ENCODE data around the gene IRX5.
A peak's percentile ranks its signal among the peaks of the same experiment; 100 is the strongest.

The IRX5 gene

GRCh38 chr16:54931120-54932014, 702 bp downstream of the IRX5 start:
- DNase-seq, result peak; percentile 39

- no peak for DNase-seq
Measured at GRCh38 chr16:54932021-54932660, 1.5 kb downstream of the IRX5 start.

GRCh38 chr16:54932737-54933254, 2.1 kb downstream of the IRX5 start:
- peak; percentile 45 for DNase-seq

- DNase-seq, result peak; percentile 41
Measured at GRCh38 chr16:54933281-54934011, 2.8 kb downstream of the IRX5 start.

- peak; percentile 72 for DNase-seq
Measured at GRCh38 chr16:54934481-54935265, 4.0 kb downstream of the IRX5 start.

- peak; percentile 37 for DNase-seq
Measured at GRCh38 chr16:54935266-54935968, 4.8 kb downstream of the IRX5 start.

GRCh38 chr16:54936201-54936978, 5.7 kb downstream of the IRX5 start:
- peak; percentile 66 for DNase-seq

GRCh38 chr16:54936979-54937670, 6.5 kb downstream of the IRX5 start:
- DNase-seq, result peak; percentile 86

- DNase-seq, result no peak
Measured at GRCh38 chr16:54937671-54938211, 7.1 kb downstream of the IRX5 start.

- DNase-seq, result peak; percentile 66
Measured at GRCh38 chr16:54938212-54939028, 7.8 kb downstream of the IRX5 start.

- no peak for DNase-seq
Measured at GRCh38 chr16:54939029-54939346, 8.3 kb downstream of the IRX5 start.

- no peak for DNase-seq
Measured at GRCh38 chr16:54939510-54940278, 9.0 kb downstream of the IRX5 start.

- no peak for DNase-seq
Measured at GRCh38 chr16:54940279-54940604, 9.6 kb downstream of the IRX5 start.

GRCh38 chr16:54942353-54942943, 11.8 kb downstream of the IRX5 start:
- DNase-seq, result no peak

- no peak for DNase-seq
Measured at GRCh38 chr16:54944002-54944401, 13.3 kb downstream of the IRX5 start.

GRCh38 chr16:54945063-54945462, 14.4 kb downstream of the IRX5 start:
- DNase-seq, result no peak

GRCh38 chr16:54946909-54947308, 16.2 kb downstream of the IRX5 start:
- no peak for DNase-seq

GRCh38 chr16:54947616-54948015, 17.0 kb downstream of the IRX5 start:
- no peak for DNase-seq

Data from fibroblast of skin of right quadriceps (primary cell).